A549 treated with AZD9567 at 1 μM for 4 hours (cell line): ENCODE measurements around the gene ZNF175. TPM values are rescaled to one million over a fixed set of nuclear protein-coding genes. Genes with fewer than 3 reads are reported as not detected.

ENCODE experiments used
- total RNA-seq: library from RNA; stranded (reverse); fragments of 200-300 nt; extraction: Qiagen RNA extraction; gene quantifications from 5 replicates; pipeline ENCODE4 v1.2.3, GENCODE V29; 2022; ENCODE audit not compliant: insufficient read depth

ZNF175 gene
- total RNA-seq, result 2.8 to 5.4 TPM (median 4.2 TPM) in 5 replicates

GRCh38 chr19:51570962-51571575 lies at the start of gene ZNF175:
ZNF175 (plus strand) TSS chr19:51571283; CDS start chr19:51573330, 2,047 bp downstream.

GRCh38 chr19:51531349-51532315 lies 39.5 kb upstream of the ZNF175 start, which contains the start of gene SIGLEC6:
SIGLEC6 (minus strand) TSS chr19:51531670; CDS start chr19:51531648, 22 bp downstream.

GRCh38 chr19:51630315-51630714 lies 59.2 kb downstream of the ZNF175 start, which contains the start of gene SIGLEC5:
SIGLEC5 (minus strand) TSS chr19:51630401; CDS start chr19:51630335, 66 bp downstream.

Other genes with a start within 250 kb of the ZNF175 start
- gene VSIG10L, start 229.1 kb upstream of the ZNF175 start, total RNA-seq, result 8.6 to 13.5 TPM (median 11.6 TPM) in 5 replicates
- 222 to 246 TPM (median 231 TPM) in 5 replicates for gene ETFB, start 204.9 kb upstream of the ZNF175 start, total RNA-seq
- gene CLDND2, start 202.3 kb upstream of the ZNF175 start, total RNA-seq, result 7.0 to 13.3 TPM (median 11.1 TPM) in 5 replicates
- gene NKG7, start 198.6 kb upstream of the ZNF175 start, total RNA-seq, result not detected in 5 replicates
- gene LIM2, start 183.3 kb upstream of the ZNF175 start, total RNA-seq, result not detected in 5 replicates
- not detected in 5 replicates for gene C19orf84, start 180.7 kb upstream of the ZNF175 start, total RNA-seq
- gene SIGLEC10, start 153.6 kb upstream of the ZNF175 start, total RNA-seq, result 0.03 TPM in 1 of 5 replicates, not detected in the others
- not detected in 5 replicates for gene SIGLEC8, start 112.8 kb upstream of the ZNF175 start, total RNA-seq
- gene CEACAM18, start 92.7 kb upstream of the ZNF175 start, total RNA-seq, result not detected in 5 replicates
- not detected in 5 replicates for gene SIGLEC12, start 69.5 kb upstream of the ZNF175 start, total RNA-seq
- gene SIGLEC6, start 39.6 kb upstream of the ZNF175 start, total RNA-seq, result not detected in 5 replicates
- not detected in 5 replicates for gene SIGLEC5, start 59.1 kb downstream of the ZNF175 start, total RNA-seq
- gene SIGLEC14, start 75.5 kb downstream of the ZNF175 start, total RNA-seq, result 0.05 to 0.06 TPM in 2 of 5 replicates, not detected in the others
- 7.1 to 14.5 TPM (median 12.9 TPM) in 5 replicates for gene SPACA6, start 122.0 kb downstream of the ZNF175 start, total RNA-seq
- gene HAS1, start 152.7 kb downstream of the ZNF175 start, total RNA-seq, result not detected in 5 replicates
- 0.05 to 0.11 TPM (median 0.09 TPM) in 4 of 5 replicates, not detected in the other for gene FPR1, start 180.6 kb downstream of the ZNF175 start, total RNA-seq
- not detected in 5 replicates for gene FPR2, start 189.9 kb downstream of the ZNF175 start, total RNA-seq
- gene FPR3, start 223.9 kb downstream of the ZNF175 start, total RNA-seq, result not detected in 5 replicates